Measurements from ENCODE around the gene CC2D1A.

CC2D1A gene

GRCh38 chr19:13951799-13952153 is 45.8 kb downstream of the CC2D1A start:
- no peak for DNase-seq (ENCODE audit: low read depth in 1 of 2, low spot score in 1 of 2)
- no peak for TF ChIP-seq GABPA (IDR thresholded peaks at IDR 0.05; ENCODE audit: low read depth)
- no peaks in the 10 kb centered on the region for H3K27me3 ChIP-seq (ENCODE audit: insufficient read depth, poor library complexity, severe bottlenecking)
- no peak overlapping the region for H3K27ac ChIP-seq (replicated peaks)
- H3K4me3 ChIP-seq (replicated peaks; ENCODE audit: insufficient read depth, low read length): peak overlapping the region; percentile 36

GRCh38 chr19:13952154-13952930 is 46.3 kb downstream of the CC2D1A start, which contains the start of gene DCAF15:
Gene DCAF15, plus strand, starts transcription at chr19:13952509. Its CDS starts 4 bp downstream, at chr19:13952513.
- DNase-seq (ENCODE audit: low read depth in 1 of 2, low spot score in 1 of 2): peak; percentile 99 to 100
- no peak; the same call in 1 of the 2 replicates for TF ChIP-seq SPI1 (IDR thresholded peaks at IDR 0.05; ENCODE audit: borderline replicate concordance, low read depth)
- peak; percentile 64 for TF ChIP-seq REST (IDR thresholded peaks at IDR 0.05; ENCODE audit: insufficient replicate concordance, low read depth)
- TF ChIP-seq CTCF (IDR thresholded peaks at IDR 0.05; ENCODE audit: insufficient read depth, low read length): no peak
- peak; percentile 54; the same call in 1 of the 2 replicates for TF ChIP-seq GABPA (IDR thresholded peaks at IDR 0.05; ENCODE audit: low read depth)
- peak; percentile 57; the same call in 1 of the 2 replicates for TF ChIP-seq POLR2AphosphoS5 (IDR thresholded peaks at IDR 0.05; ENCODE audit: low read depth)
- Histone ChIP-seq H3K27ac (replicated peaks) (peak within 1 kb of the TSS; percentile 84), H3K4me3 (replicated peaks; ENCODE audit: insufficient read depth, low read length) (peak within 1 kb of the TSS; percentile 93), H3K27me3 (ENCODE audit: insufficient read depth, poor library complexity, severe bottlenecking) (no peaks in the 10 kb centered on the region)

GRCh38 chr19:13952931-13953531 is 47.0 kb downstream of the CC2D1A start:
- Histone ChIP-seq H3K27ac (replicated peaks) (peak overlapping the region; percentile 11), H3K27me3 (ENCODE audit: insufficient read depth, poor library complexity, severe bottlenecking) (no peaks in the 10 kb centered on the region), H3K4me3 (replicated peaks; ENCODE audit: insufficient read depth, low read length) (peak overlapping the region; percentile 93)
- DNase-seq (ENCODE audit: low read depth in 1 of 2, low spot score in 1 of 2): peak; percentile 21 to 29
- TF ChIP-seq SPI1 (IDR thresholded peaks at IDR 0.05; ENCODE audit: borderline replicate concordance, low read depth) (no peak), GABPA (IDR thresholded peaks at IDR 0.05; ENCODE audit: low read depth) (no peak), CTCF (IDR thresholded peaks at IDR 0.05; ENCODE audit: insufficient read depth, low read length) (no peak), REST (IDR thresholded peaks at IDR 0.05; ENCODE audit: insufficient replicate concordance, low read depth) (no peak), POLR2AphosphoS5 (IDR thresholded peaks at IDR 0.05; ENCODE audit: low read depth) (no peak)

- no peak overlapping the region for H3K27ac ChIP-seq (replicated peaks)
- no peak for DNase-seq (ENCODE audit: low read depth in 1 of 2, low spot score in 1 of 2)
- no peak for TF ChIP-seq CTCF (IDR thresholded peaks at IDR 0.05; ENCODE audit: insufficient read depth, low read length)
- no peak for TF ChIP-seq GABPA (IDR thresholded peaks at IDR 0.05; ENCODE audit: low read depth)
- no peak for TF ChIP-seq REST (IDR thresholded peaks at IDR 0.05; ENCODE audit: insufficient replicate concordance, low read depth)
- no peak for TF ChIP-seq SPI1 (IDR thresholded peaks at IDR 0.05; ENCODE audit: borderline replicate concordance, low read depth)
- TF ChIP-seq POLR2AphosphoS5 (IDR thresholded peaks at IDR 0.05; ENCODE audit: low read depth): no peak
- no peak overlapping the region for H3K4me3 ChIP-seq (replicated peaks; ENCODE audit: insufficient read depth, low read length)
- no peaks in the 10 kb centered on the region for H3K27me3 ChIP-seq (ENCODE audit: insufficient read depth, poor library complexity, severe bottlenecking)
Observed at GRCh38 chr19:13954185-13954584, 48.2 kb downstream of the CC2D1A start.
